Measurements from ENCODE around the gene GAREM1. TPM values are rescaled to one million over a fixed set of nuclear protein-coding genes. Genes with fewer than 3 reads are reported as not detected.
"Not testable (repeated sequence)": the region's sequence is repeated elsewhere in the genome, so short reads cannot be mapped to it uniquely, and the experiment has no call there.

GAREM1 gene
- total RNA-seq, 1 experiment from 2014 or later: 11.1 TPM

- ChIA-PET RAD21 (ENCODE audit: low non-redundant PET in 1 of 2, low total read pairs in 2 of 2, uncharacterized antibody in 2 of 2, unreplicated experiment in 2 of 2) (no interaction called here), CTCF (no interaction called here), POLR2A (no interaction called here)
- no peaks in the 10 kb centered on the region for H3K79me2 ChIP-seq (ENCODE audit: insufficient read depth, low read length)
- H3K4me2 ChIP-seq (ENCODE audit: low read length): no peak overlapping the region
- no peak overlapping the region for H3K27ac ChIP-seq (ENCODE audit: low read depth, low read length)
- H3K9me2 ChIP-seq (ENCODE audit: insufficient read depth): no peaks in the 10 kb centered on the region
- H3K4me1 ChIP-seq (ENCODE audit: control insufficient read depth in 1 of 2, insufficient read depth in 2 of 2, low read length in 2 of 2): no peaks in the 10 kb centered on the region
- TF ChIP-seq EZH2phosphoT487 (IDR thresholded peaks at IDR 0.05; ENCODE audit: borderline replicate concordance): no peak
- no peak for TF ChIP-seq TCF7L2 (IDR thresholded peaks at IDR 0.05; ENCODE audit: borderline replicate concordance, extremely low read depth, insufficient read depth, insufficient read length)
- no peak for TF ChIP-seq EZH2 (IDR thresholded peaks at IDR 0.05)
- TF ChIP-seq YY1 (IDR thresholded peaks at IDR 0.05; ENCODE audit: extremely low read depth, insufficient replicate concordance, low read depth, low read length): no peak
- TF ChIP-seq REST (IDR thresholded peaks at IDR 0.05; ENCODE audit: low read depth): no peak
- no peak for TF ChIP-seq MAX (IDR thresholded peaks at IDR 0.05)
- no peak for TF ChIP-seq POLR2AphosphoS5 (IDR thresholded peaks at IDR 0.05; ENCODE audit: low read depth, low read length)
- TF ChIP-seq ZNF274 (IDR thresholded peaks at IDR 0.05; ENCODE audit: low read depth, low read length): no peak
- no peak for TF ChIP-seq RAD21 (IDR thresholded peaks at IDR 0.05; ENCODE audit: low read depth)
- no peak for TF ChIP-seq CBX3 (IDR thresholded peaks at IDR 0.05; ENCODE audit: low read depth)
- TF ChIP-seq ELF1 (IDR thresholded peaks at IDR 0.05; ENCODE audit: borderline replicate concordance, low read depth): no peak
- TF ChIP-seq ATF3 (IDR thresholded peaks at IDR 0.05): no peak
- no peak for TF ChIP-seq CTCF (IDR thresholded peaks at IDR 0.05 in 2 of 3, conservative IDR thresholded peaks at IDR 0.05 in 1 of 3; ENCODE audit: borderline replicate concordance in 1 of 3, insufficient read depth in 1 of 3, low read depth in 2 of 3, low read length in 2 of 3)
- TF ChIP-seq POLR2A (IDR thresholded peaks at IDR 0.05; ENCODE audit: borderline replicate concordance, extremely low read depth, insufficient read depth, insufficient read length): no peak
- TF ChIP-seq CEBPB (IDR thresholded peaks at IDR 0.05; ENCODE audit: low read depth): no peak
- no peak for TF ChIP-seq EGR1 (IDR thresholded peaks at IDR 0.05; ENCODE audit: low read depth)
- no peak for TF ChIP-seq JUND (IDR thresholded peaks at IDR 0.05)
- TF ChIP-seq SP1 (IDR thresholded peaks at IDR 0.05; ENCODE audit: low read depth): no peak
- no peaks in the 10 kb centered on the region for H3K9me3 ChIP-seq (ENCODE audit: control insufficient read depth in 1 of 2, insufficient read depth in 1 of 2, low read depth in 1 of 2, low read length in 2 of 2)
- H3K27me3 ChIP-seq (ENCODE audit: insufficient read depth, low read length): no peaks in the 10 kb centered on the region
- ATAC-seq (no peak), DNase-seq (ENCODE audit: low read depth, low spot score) (no peak)
- H3K9ac ChIP-seq (ENCODE audit: low read length): no peak overlapping the region
- H2AFZ ChIP-seq (ENCODE audit: low read depth, low read length, poor library complexity, severe bottlenecking): no peak overlapping the region
- no TSS peak for BruUV-seq (replicated peaks)
- intact Hi-C loops (cut with micrococcal nuclease): no loop called here
- H3K4me3 ChIP-seq (replicated peaks in 1 of 2; ENCODE audit: low read depth in 1 of 2, low read length in 2 of 2): no peak overlapping the region
- H3K36me3 ChIP-seq (ENCODE audit: control insufficient read depth in 1 of 2, insufficient read depth in 2 of 2, low read length in 2 of 2): no peaks in the 10 kb centered on the region
- H4K20me1 ChIP-seq (ENCODE audit: insufficient read depth): no peaks in the 10 kb centered on the region
Observed at GRCh38 chr18:32293107-32293506, 177.6 kb downstream of the GAREM1 start.

GRCh38 chr18:32291623-32292022 lies 179.1 kb downstream of the GAREM1 start:
- H3K27ac ChIP-seq (ENCODE audit: low read depth, low read length); RAD21 ChIA-PET (ENCODE audit: low non-redundant PET in 1 of 2, low total read pairs in 2 of 2, uncharacterized antibody in 2 of 2, unreplicated experiment in 2 of 2); H3K9ac ChIP-seq (ENCODE audit: low read length); H3K4me1 ChIP-seq (ENCODE audit: control insufficient read depth in 1 of 2, insufficient read depth in 2 of 2, low read length in 2 of 2); BruUV-seq (replicated peaks); H3K36me3 ChIP-seq (ENCODE audit: control insufficient read depth in 1 of 2, insufficient read depth in 2 of 2, low read length in 2 of 2); H2AFZ ChIP-seq (ENCODE audit: low read depth, low read length, poor library complexity, severe bottlenecking); H3K4me2 ChIP-seq (ENCODE audit: low read length); H3K79me2 ChIP-seq (ENCODE audit: insufficient read depth, low read length); H4K20me1 ChIP-seq (ENCODE audit: insufficient read depth); intact Hi-C loops (cut with micrococcal nuclease); H3K4me3 ChIP-seq (replicated peaks in 1 of 2; ENCODE audit: low read depth in 1 of 2, low read length in 2 of 2); H3K9me3 ChIP-seq (ENCODE audit: control insufficient read depth in 1 of 2, insufficient read depth in 1 of 2, low read depth in 1 of 2, low read length in 2 of 2); POLR2A ChIA-PET; DNase-seq (ENCODE audit: low read depth, low spot score); ATAC-seq; H3K9me2 ChIP-seq (ENCODE audit: insufficient read depth); H3K27me3 ChIP-seq (ENCODE audit: insufficient read depth, low read length): not testable (repeated sequence)
- CTCF ChIA-PET: interaction anchor here (1.5 kb wide), 1 partner anchor 179 kb away, joined by 4 read pairs; the partner anchor contains the start of gene GAREM1

All from HCT116 (cell line).